Fibroblast of peridontal ligament (primary cell): Measurements from ENCODE around the gene MICALL1.

Experiments used
- DNase-seq: peaks from one replicate; pipeline ENCODE4 v3.0.0-alpha.2; 2010; ENCODE audit errors: extremely low read depth

MICALL1 gene

DNA sequence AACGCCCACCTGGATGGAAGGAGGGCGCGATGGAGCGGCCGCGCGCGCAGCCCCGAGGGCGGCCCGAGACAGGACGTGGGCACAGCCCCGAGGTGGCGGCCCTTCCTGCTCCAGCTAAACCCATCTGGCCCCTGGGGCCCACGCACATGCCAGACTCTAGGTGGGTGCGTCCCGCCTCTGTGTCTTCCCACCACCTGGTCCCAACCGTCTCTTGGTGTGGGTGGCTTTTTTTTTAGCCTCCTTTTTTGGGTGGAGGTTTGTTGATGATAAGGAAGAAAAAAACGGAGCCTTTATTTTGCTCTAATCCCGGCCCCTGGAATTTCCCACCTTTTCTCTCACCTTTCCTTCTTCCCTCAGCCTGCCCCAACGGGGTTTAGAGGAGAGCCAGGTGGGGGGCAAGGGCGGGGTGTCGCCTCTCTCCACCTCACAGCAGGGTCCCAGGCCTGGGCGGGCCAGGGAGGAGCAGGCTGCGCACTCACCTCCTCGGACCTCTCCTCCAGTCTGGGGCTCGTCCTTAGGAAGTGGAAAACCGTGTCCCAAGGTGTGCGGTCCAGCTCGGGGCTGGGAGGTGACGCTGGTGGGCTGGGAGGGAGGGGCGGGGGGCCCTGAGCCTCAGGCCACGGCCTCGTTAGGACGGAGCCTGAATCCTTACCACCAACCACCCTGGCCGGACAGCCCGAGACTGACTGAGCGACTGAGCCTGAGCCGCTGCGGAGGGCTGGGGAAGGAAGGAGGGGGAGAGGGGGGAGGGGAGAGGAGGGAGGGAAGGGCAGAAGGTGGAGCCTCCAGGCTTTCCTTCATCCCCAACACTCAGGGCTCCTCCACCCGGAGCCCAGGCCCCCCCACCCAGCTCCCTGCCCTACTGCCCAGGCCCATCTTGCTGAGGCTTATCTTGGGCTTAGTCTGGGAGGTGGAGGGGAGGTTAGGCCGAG lies 78.0 kb downstream of the MICALL1 start, which contains the start of gene SOX10:
Gene SOX10, minus strand, starts transcription at position 696 of the 932 bp plus-strand sequence. CDS start 771 bp downstream, outside the sequence.
- no peak for DNase-seq

GRCh38 chr22:37985050-37985585 lies 79.0 kb downstream of the MICALL1 start:
- DNase-seq, result no peak

GRCh38 chr22:37985751-37986281 lies 79.7 kb downstream of the MICALL1 start:
- no peak for DNase-seq

DNA sequence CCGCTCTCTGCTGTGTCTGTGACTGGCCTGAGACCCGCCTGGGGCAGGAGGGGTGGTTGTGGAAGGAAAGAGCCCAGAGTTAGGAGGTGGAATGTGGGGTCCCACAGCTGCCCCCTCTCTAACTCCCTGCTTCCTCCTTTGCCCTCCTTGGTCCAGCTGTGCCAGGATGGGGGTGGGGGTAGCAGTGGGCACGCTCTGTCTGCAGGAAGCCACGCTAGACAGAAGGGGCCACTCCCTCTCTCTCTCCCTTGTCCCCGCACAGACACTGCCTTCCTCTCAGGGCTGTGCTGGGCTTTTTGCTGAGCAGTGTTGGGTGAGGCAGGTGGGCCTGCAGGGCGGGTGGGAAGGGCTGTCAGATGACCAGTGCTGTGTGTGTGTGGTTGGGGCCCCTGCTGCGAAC lies 80.3 kb downstream of the MICALL1 start:
- DNase-seq, result no peak

- no peak for DNase-seq
Observed at GRCh38 chr22:37989146-37990045, 83.3 kb downstream of the MICALL1 start.

DNA sequence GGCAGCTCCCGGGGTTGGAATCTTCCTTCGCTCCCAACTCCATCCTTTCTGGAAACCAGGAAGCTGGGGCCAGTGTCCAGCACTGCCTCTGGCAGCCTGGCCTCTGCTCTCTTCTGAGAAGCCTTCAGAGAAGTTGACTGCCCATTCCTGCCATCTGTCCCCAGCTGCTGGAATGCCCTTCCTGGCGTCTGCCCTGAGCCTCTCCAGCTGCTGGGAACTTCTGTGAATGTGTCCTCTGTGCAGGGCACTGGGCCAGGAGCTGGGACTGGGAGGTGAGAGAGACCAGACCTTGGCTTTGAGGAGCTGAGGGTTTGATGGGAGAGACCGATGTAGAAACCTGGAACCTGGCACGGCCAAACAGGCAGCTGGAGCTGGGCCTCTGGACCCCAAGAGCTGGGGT lies 84.2 kb downstream of the MICALL1 start:
- DNase-seq, result no peak

GRCh38 chr22:37990862-37991261 lies 84.8 kb downstream of the MICALL1 start:
- no peak for DNase-seq

DNA sequence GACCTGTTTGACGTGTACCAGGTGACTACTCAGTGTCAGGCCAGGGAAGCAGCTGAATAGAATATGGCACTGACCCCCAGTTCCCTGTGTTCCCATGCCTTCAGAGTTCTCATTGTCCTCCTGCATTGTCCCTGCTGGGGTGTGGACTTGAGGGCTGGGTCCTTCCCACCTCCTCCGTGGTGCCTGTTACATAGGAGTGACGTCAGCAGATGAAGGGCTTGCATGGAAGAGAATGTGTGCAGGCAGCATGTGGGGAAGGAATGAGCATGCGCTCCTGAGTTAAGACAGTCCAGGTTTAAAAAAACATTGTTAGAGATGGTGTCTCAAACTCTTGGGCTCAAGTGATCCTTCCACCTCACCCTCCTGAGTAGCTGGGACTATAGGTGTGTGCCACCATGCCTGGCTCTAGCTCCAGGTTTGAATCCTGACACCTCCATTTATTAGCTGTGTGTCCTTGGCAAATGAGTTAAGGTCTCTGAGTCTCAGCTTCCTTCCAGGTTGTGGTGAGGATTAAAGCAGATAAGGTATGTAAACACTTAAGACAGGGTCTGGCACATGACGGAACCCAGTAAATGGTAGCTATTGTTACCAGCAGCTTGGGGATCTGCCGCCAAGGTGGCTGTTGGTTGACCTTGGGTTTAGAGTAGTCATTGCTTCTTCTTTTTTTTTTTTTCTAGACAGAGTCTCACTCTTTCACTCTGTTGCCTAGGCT lies 85.8 kb downstream of the MICALL1 start:
- DNase-seq, result no peak
